RCC 7860 (cell line): ENCODE results near the gene ELMO1.

Experiments used
- DNase-seq: peaks from one replicate; pipeline ENCODE4 v3.0.0-alpha.2; 2015; ENCODE audit warnings: low spot score
- FAIRE-seq: peaks from 2 replicates; lab custom pipeline; 2012; peaks lifted over from hg19 to GRCh38; lab: Jason Lieb, UNC

The ELMO1 gene

DNA sequence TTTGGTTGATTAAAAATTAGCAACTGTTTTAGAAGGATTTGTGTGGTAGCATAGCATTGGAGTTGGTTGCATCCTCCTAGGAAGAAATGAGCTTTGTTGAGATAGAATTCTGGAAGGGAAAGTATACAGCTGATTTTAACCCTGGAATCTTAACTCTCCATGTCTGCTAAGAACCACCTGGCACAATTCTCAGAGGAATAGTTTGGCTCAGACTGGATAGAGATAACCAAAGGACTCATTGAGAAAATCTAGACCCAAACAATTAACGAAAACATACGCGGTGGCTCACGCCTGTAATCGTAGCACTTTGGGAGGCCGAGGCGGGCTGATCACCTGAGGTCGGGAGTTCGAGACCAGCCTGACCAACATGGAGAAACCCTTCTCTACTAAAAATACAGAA, 625.3 kb downstream of the ELMO1 start:
- no peak for DNase-seq
- no peak for FAIRE-seq

GRCh38 chr7:36821617-36822016, 627.0 kb downstream of the ELMO1 start:
- FAIRE-seq (no peak), DNase-seq (no peak)

GRCh38 chr7:36820527-36821170, 628.0 kb downstream of the ELMO1 start:
- DNase-seq = no peak
- no peak for FAIRE-seq

DNA sequence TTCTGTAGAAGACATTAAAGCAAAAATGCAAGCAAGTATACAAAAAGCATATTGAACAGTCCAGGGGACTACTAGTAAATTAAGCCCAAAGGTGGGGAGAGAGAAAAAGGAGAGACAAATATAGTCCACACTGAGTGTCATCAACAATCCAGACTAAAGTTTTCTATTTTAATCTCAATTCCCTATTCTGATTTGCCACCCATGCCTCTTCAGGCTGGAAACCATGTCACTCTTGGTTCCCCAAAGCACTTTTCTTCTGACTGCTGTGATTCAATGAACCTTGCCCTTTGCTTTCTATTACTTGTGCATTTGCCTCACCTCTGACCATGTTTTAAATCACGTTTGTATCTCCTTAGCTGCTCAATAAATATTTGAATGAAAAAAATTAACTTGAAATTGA, 629.0 kb downstream of the ELMO1 start:
- FAIRE-seq = no peak

DNA sequence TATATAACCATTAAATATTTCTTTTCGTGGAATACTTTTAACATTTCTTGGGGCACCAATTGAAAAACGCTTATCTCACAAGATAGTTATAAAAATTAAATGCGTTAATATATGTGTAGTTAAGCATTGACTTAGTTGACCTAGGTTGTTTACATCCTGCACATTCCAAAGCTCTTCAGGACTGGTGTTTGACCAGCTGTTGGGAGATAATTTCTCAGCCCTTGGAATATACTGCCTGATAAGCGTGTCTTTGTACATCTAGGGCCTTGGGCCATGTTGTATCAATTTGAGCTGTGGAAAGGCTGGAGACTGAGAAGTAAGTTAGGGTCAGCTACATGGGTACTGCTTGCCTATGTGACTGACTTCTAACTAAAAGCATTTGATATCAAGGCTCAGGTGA, 634.4 kb downstream of the ELMO1 start:
- no peak for FAIRE-seq
- DNase-seq = no peak

More for the DNA sequence above, 629.0 kb downstream of the ELMO1 start:
- no peak for DNase-seq

- no peak for DNase-seq
- no peak for FAIRE-seq
Measured at GRCh38 chr7:36811807-36812206, 636.9 kb downstream of the ELMO1 start.

DNA sequence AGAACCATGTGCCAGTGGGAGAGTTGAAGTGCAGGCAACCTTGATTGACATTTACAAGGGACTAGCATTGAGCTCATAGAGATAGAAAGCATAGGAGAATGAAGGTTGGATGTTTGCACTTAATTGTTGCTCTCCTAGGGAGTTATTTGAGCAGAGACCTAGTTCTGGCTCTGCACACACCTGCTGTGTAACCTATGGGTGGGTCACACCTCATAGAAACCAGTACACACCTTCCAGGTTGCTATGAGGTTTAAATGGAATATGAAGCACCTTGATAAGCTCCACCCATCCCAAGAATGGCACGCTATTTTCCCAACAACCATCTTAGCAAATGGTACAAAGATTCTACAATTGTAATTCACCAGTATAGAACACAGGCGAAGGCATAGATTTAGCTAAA, 638.2 kb downstream of the ELMO1 start:
- no peak for FAIRE-seq

GRCh38 chr7:36810032-36810431, 638.6 kb downstream of the ELMO1 start:
- no peak for DNase-seq
- no peak for FAIRE-seq

More for the DNA sequence above, 638.2 kb downstream of the ELMO1 start:
- DNase-seq = no peak

- FAIRE-seq (no peak), DNase-seq (no peak)
Measured at GRCh38 chr7:36809510-36809909, 639.2 kb downstream of the ELMO1 start.

DNA sequence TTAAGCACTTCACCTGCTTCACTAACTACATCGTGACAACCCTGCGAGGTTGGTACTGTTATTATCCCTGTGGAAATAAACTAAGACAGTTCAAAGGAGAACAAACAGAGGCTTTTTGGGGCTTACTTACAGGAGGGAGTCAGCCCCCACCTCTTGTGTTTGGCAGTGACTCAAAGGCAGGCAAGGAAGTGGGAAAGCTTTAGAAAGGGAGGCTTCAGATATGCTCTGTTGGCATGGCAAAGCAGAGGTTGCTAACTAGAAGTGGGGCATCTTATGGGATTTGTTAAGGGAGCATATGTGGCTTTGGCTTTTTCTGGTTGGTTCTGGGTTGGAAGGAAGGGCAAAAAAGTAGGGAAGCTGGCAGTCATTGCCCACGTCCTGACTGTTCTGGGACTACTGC, 639.6 kb downstream of the ELMO1 start:
- no peak for FAIRE-seq
- DNase-seq = no peak

DNA sequence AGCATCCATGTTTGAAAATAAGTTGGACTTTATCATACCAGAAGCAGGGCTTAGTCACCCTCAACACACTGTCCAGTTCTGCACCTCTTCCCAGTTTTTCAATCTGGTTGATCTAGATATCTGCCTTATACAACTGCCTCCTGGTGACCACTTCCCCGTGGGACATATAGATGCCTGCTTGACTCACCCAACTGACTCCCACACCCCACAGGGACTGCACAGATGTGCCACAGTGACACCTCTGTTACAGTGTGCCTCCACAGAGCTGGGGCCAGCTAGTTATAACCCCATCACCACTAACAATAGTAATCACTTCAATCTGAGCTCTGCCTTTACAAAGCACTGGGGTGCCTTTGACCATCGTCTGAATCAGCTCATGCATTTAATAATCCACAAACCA, 641.8 kb downstream of the ELMO1 start:
- no peak for FAIRE-seq
- DNase-seq = no peak
